GM12891 (cell line): Measurements from ENCODE around the gene PCSK7.

ENCODE experiments used
- DNase-seq: peaks from one replicate; pipeline ENCODE4 v3.0.0; 2011; ENCODE audit warnings: low spot score; ENCODE audit not compliant: insufficient read length
- FAIRE-seq: peaks from 2 replicates; lab custom pipeline; 2011; peaks lifted over from hg19 to GRCh38; lab: Jason Lieb, UNC
- PAX5 ChIP-seq: IDR thresholded peaks from 2 replicates; pipeline ENCODE4 v1.6.1; 2011; ENCODE audit warnings: low read length, moderate library complexity, mild to moderate bottlenecking; ENCODE audit not compliant: insufficient read depth, severe bottlenecking
- POLR2A ChIP-seq: IDR thresholded peaks from 2 replicates; pipeline ENCODE4 v1.6.1; 2011; ENCODE audit warnings: low read depth, low read length, control low read depth
- POLR2AphosphoS5 ChIP-seq: IDR thresholded peaks from 2 replicates; pipeline ENCODE4 v1.6.1; 2011; ENCODE audit warnings: low read depth, low read length, control low read depth
- POU2F2 ChIP-seq: IDR thresholded peaks from 2 replicates; pipeline ENCODE4 v1.6.1; 2011; ENCODE audit warnings: low read depth, mild to moderate bottlenecking, control low read depth, low read length, moderate library complexity
- SPI1 ChIP-seq: IDR thresholded peaks from 2 replicates; pipeline ENCODE4 v1.6.1; 2011; ENCODE audit warnings: low read depth, low read length, control low read depth
- TAF1 ChIP-seq: IDR thresholded peaks from 2 replicates; pipeline ENCODE4 v1.6.1; 2011; ENCODE audit warnings: low read depth, low read length, control low read depth

PCSK7 gene

DNA sequence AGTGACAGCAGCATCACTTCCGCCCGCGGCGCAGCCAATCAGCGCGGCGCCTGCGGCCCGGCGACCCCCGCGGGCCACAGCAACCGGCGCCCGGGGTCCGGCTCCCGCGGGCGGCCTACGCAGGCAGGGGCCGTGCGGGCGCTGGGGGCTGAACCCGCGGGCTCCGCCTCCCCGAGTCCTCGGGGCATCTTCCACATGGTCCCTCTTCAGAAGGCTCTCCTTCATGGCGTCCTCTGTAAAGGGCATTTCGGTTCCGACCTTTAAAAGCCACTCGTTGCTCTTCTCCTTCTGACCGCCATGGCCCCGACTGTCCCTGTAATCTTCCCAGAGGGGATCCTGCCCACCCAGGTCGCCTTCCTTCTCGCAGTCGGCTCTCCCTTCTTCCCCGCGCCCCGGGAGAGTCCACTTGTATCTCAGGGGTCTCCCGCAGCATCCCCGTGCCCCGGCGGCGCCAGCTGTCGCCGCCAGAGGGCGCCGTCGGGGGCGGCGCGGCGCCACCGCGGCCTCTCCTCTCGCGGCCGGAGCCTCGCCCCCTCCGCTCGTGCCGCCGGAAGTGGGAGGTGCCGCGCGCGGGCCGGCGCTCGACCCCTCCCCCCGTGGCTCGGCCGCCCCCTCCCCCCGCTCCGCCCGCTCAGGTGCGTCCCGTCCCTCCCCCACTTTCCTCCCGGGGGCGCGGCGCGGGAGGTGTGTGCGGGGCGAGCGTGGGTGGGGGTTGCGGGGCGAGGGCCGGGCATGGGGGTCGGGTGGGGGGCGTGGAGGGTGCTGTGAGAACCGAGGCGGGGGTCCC is 412 bp upstream of the PCSK7 start, which contains the start of gene RNF214:
RNF214 (plus strand) TSS at position 580 of the 787 bp plus-strand sequence. CDS start 1,602 bp downstream, outside the sequence.
- TF ChIP-seq POU2F2 (no peak), SPI1 (peak; percentile 46; the same call in 1 of the 2 replicates), POLR2A (no peak), POLR2AphosphoS5 (peak; percentile 43; the same call in 1 of the 2 replicates), TAF1 (no peak), PAX5 (no peak)
- peak; percentile 96 for DNase-seq
- FAIRE-seq = peak; percentile 97

DNA sequence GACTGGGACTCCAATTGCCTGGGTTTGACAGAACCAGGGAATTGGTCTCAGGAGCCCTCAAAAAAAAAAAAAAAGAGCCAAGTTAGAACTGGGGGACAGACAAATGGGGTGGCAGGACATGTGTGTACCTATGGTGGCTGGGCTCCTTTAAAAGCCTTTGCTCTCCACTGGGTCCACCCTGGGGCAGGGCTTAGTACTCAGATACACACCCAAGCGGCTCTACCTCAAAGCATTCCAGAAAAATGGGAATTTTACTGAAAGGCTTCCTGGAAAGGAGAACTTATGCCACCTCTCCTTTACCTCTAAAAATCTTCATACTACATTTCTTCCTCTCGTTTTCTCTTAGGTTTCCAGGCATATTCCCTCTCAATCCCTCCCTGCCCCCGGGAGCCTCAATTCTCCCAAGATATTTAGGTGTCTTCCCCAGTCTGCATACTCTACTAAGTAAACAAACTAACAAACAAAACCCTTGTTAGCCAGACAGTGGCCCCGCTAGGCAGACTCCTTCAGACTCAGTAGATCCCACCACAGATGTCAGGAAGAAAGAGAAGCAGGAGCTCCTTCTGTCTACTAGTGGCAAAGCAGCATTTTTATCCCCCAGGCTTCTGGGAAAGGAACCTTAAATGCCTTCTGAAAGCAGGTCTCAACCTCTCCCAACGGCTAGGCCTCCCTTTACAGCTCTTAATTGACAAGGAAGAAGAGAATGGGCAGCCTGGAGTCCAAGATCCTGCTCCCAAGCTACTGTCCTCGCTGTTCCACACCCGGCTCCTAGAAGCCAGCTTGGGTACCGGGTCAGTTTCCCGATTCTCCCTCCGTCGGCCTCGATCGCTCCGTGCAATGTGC is 653 bp downstream of the PCSK7 start:
- no peak for DNase-seq
- TF ChIP-seq PAX5 (no peak), POU2F2 (no peak), TAF1 (no peak), SPI1 (no peak), POLR2AphosphoS5 (no peak), POLR2A (no peak)
- no peak for FAIRE-seq

GRCh38 chr11:117230286-117230961 is 1.4 kb downstream of the PCSK7 start:
- TF ChIP-seq PAX5 (no peak), POLR2AphosphoS5 (0 out of 2 replicates have a peak, but pooled peaks have one; percentile 32), POU2F2 (no peak), POLR2A (no peak; the same call in 1 of the 2 replicates), SPI1 (peak; percentile 51), TAF1 (peak; percentile 55; the same call in 1 of the 2 replicates)
- DNase-seq (peak; percentile 37), FAIRE-seq (peak; percentile 94)

GRCh38 chr11:117229931-117230285 is 2.0 kb downstream of the PCSK7 start:
- DNase-seq (no peak), FAIRE-seq (no peak)
- no peak for TF ChIP-seq TAF1
- TF ChIP-seq POLR2AphosphoS5 = no peak
- no peak for TF ChIP-seq POU2F2
- TF ChIP-seq PAX5 = no peak
- TF ChIP-seq POLR2A = no peak
- no peak for TF ChIP-seq SPI1

- TF ChIP-seq POU2F2 (no peak), TAF1 (no peak), PAX5 (no peak), POLR2AphosphoS5 (no peak), POLR2A (no peak), SPI1 (no peak)
- FAIRE-seq (no peak), DNase-seq (no peak)
Measured at GRCh38 chr11:117229411-117229810, 2.5 kb downstream of the PCSK7 start.

GRCh38 chr11:117228091-117228490 is 3.8 kb downstream of the PCSK7 start:
- FAIRE-seq (no peak), DNase-seq (no peak)
- TF ChIP-seq TAF1 (no peak), POU2F2 (no peak), PAX5 (no peak), SPI1 (no peak), POLR2A (no peak), POLR2AphosphoS5 (no peak)

DNA sequence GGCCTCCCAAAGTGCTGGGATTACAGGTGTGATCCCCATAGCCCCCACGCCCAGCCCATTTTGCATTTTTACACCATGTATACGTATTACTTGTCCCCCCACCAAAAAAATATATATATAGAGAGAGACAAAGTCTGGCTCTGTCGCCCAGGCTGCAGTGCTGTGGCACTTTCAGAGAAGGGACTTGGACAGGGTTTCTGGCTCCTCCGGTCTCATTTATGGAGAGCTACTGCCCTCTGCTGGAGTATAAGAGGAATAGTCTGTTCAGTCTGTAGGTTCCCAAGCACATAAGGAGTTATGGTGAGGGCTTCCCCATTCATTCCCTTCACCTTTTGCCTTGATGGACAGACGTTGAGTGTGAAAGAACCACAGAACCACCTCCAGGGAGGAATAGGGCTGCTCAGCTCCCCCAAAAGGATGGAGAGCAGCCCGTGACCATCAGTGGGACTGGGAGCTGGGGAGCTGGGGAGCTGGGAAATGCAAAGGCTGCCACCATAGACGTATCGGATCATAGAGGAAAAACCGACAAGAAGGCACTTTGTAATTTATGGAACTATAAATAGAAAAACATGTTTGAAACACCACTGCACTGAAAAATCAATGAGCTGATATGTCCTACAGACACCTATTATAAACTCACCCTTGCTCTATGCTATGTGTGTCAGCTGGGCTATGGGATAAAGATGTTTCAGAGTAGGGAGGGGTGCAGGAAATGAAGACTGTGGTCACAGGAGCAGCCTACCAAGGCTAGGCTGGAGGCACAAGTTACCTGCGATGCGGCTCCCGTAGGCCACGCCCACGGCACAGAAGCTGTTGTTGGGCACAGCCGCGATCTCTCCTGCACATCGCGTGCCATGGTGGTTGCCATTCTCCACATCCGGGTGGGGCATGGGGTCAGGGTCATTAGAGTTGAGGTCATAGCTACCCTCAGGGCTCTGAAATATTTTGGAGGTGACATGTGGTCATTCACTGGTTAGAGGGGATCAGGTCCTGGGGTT is 5.2 kb downstream of the PCSK7 start:
- FAIRE-seq = peak; percentile 85
- TF ChIP-seq POLR2AphosphoS5 (no peak), POU2F2 (no peak), POLR2A (no peak), TAF1 (no peak), SPI1 (no peak), PAX5 (no peak)
- DNase-seq = peak; percentile 69

GRCh38 chr11:117225553-117226170 is 6.2 kb downstream of the PCSK7 start:
- TF ChIP-seq POLR2AphosphoS5 = 0 out of 2 replicates have a peak, but pooled peaks have one; percentile 15
- no peak for TF ChIP-seq PAX5
- FAIRE-seq = no peak
- DNase-seq = no peak
